SIG-M5 (cell line): ENCODE measurements around the gene SERGEF.

Experiments used
- DNase-seq: peaks from one replicate; lab custom pipeline; 2025; lab: John Stamatoyannopoulos, UW

SERGEF gene

DNA sequence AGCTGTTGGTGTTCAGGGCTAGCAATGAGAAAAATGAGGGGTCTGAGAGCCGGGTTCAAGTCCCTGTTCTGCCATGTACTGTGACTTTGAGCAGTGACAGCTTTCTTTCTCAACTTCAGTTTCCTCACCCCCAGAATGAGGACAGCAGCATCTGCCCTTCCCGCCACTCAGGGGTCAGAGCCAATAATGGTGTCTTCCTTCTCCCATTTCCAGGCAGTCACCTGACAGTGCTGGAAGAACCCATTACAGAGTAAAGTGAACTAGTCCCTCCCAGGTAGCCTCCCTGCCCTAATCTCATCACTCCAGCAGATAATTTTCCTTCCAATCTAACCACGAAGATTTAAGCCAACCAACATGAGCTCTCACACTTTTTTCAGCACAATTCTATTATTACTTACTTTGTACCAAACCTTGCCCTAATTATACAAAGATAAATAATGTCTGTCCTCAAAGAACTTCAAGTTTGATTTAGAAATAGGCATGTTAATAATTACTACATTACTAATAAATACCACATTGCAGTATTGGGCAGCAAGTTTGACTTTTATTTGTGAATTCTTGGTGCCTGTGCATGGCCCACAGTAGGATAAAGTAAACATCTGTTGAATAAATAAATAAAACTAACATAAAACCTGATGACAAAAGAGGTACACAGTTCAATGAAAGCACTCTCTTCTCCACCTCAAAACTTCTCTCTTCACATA is 61.0 kb downstream of the SERGEF start:
- DNase-seq = no peak

DNA sequence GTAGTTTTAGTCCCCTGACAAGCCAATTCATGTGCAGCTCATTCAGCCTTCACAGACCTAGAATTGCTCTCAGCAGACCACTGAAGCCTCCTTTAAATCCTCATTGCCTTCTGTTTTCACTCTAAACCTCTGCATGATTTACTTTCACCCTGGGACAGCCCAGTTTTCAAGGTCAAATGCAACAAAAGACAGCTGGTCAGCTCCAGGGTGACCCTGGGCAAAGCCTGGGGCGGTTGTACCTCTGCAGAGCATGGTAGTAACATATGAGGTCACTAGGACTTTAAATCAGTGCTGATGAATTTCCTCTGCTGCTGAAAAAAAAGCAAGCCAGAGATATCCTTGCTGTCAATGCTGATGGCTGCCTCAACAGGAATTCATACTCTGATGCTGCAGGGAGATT is 62.2 kb downstream of the SERGEF start:
- no peak for DNase-seq

GRCh38 chr11:17948296-17948695 is 64.6 kb downstream of the SERGEF start:
- no peak for DNase-seq

DNA sequence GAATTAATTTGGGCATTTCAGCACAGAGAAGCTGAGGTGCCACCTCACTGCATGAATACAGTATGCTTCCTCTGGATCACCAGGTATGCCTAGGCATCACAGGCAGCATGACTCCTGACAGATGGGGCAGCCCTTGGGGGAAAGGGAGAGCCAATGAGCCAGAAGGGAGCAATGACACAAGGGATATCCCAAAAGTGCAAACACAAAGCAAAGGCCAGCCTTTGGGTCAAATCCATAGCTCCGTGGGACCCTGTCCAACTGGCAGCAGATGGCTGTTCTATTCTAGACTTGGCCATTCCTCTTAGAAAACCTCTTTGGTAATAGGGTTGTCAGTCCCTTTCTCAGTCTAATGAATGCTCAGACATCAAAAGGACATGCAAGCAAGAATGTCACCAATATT is 73.3 kb downstream of the SERGEF start:
- no peak for DNase-seq

GRCh38 chr11:17936790-17937189 is 76.1 kb downstream of the SERGEF start:
- no peak for DNase-seq

GRCh38 chr11:17934194-17934593 is 78.7 kb downstream of the SERGEF start:
- DNase-seq = no peak

- DNase-seq = no peak
Measured at GRCh38 chr11:17933708-17934107, 79.1 kb downstream of the SERGEF start.

- DNase-seq = no peak
Measured at GRCh38 chr11:17932472-17932871, 80.4 kb downstream of the SERGEF start.

GRCh38 chr11:17931595-17931994 is 81.3 kb downstream of the SERGEF start:
- DNase-seq = no peak

DNA sequence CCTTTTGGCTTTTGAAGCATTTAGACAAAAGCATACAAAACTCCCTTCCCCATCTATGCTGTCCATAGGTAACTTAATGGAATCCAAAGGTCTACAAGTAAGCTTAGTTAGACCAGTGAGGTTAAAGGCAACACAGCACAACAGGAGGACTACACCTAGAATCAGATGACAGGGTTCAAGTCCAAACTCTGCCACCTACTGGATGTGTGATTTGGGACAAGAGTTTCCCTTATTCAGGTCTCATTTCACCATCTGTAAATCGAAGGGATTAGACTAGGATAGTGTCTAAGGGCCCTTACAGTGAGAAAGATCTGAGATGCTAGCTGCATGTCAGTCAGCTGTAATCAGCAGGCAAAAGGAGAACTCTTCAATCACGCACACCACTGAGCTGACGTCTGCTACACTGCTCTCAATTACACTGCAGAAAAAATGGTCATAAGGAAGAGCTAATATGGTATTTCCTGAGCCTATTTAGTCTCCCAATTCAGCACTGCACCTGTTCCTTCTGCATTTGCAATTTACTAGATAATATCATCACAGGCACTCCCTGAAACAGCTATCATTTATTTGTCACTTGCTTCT is 82.2 kb downstream of the SERGEF start:
- no peak for DNase-seq

GRCh38 chr11:17929171-17929570 is 83.7 kb downstream of the SERGEF start:
- DNase-seq = no peak

GRCh38 chr11:17927681-17928343 is 85.0 kb downstream of the SERGEF start:
- no peak for DNase-seq

GRCh38 chr11:17927041-17927440 is 85.8 kb downstream of the SERGEF start:
- no peak for DNase-seq

GRCh38 chr11:17924713-17925112 is 88.1 kb downstream of the SERGEF start:
- DNase-seq = no peak

DNA sequence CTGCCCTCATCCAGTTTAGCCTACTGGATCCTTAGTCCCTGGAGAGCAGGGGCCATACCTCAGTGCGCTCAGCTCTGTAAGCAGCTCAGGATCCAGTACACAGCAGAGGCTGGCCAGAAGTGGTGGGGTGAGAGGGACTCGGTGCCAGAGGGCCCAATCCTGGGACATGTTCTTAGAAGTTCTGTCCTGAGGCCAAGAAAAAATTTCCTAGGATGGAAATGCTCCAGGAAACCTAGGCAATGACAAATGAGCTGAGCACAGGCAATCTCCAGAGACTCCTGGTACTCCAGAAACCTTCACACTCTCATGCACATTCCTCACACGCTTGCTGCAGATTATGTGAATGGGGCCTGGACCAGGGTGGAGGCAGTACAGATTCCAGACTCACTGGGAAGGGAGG is 89.6 kb downstream of the SERGEF start:
- no peak for DNase-seq

DNA sequence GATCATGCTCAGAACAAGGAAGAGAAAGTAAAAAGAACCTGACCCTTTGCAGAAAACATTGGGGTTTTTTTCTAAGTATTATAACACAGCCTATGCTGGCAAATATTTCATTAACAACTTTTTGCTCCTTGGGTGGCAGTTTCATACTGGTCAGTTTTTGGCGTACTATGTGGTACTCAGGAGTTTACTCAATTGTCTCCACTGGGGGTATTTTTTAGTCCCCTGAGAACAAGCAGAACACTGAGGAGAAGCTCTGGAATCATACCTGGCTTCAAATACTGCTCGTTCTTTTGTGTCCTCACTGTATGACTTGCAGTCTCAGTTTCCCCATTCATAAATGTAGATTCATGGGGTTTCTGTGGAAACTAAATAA is 90.4 kb downstream of the SERGEF start:
- DNase-seq = no peak

DNA sequence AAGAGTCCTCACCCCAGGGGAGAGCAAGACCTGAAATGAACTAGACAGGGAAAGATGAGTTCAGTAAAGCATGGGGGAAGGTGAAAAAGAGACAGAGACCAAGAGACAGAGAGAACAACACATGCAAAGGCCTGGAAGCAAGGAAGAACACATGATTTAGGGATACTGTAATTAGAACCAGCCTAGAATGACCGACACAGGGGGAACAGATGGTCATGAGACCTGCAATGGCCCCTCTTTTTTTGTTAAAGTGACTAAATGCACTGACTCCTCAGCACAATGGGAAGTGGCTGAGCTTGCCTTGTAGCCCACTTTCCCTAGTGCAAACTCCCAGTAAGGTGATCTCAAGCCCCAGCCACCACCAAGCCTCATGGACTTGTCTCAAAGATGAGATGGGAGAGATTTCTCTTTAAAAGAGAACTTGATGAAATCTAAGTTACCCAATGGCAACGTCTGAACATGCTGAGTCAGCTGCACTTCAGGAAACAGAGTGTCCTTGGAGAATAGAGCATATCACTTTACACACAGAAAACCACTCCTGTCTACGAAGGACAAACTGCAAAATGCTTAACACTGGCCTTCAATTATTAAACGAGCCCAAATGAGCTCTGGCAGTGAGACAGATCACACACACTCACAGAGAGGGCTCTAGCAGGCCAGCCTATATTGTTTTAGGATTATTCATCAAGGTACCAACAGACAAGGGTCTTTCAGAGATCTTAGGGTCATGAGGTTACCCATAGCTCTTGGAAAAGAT is 91.0 kb downstream of the SERGEF start:
- no peak for DNase-seq

DNA sequence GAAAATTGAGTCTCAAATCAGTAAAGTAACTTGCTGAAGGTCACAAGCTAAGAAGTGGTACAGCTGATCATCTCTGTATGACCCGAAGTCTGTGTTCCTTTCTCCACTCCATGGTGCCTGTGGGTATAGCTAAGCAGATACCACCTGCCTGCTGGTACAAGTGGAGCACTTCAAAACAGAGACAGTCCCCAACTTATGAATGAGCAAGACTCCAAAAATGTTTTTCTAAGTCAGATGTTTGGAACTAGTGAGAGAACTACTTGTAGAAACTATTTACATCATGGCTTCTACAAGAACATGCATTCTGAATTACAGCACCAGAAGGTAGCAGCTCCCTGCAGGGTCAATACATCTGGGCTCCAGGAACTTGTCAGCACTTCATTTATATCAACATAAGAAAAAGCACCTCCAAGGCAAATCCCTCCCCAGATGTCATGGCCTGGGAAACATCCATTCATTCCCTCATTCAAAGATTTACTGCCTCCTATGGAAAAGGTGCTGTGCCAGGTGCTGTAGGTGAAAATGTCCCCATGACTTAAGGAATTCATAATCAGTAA is 94.7 kb downstream of the SERGEF start:
- no peak for DNase-seq

GRCh38 chr11:17917556-17917955 is 95.3 kb downstream of the SERGEF start:
- no peak for DNase-seq

- no peak for DNase-seq
Measured at GRCh38 chr11:17915500-17916143, 97.2 kb downstream of the SERGEF start.

- no peak for DNase-seq
Measured at GRCh38 chr11:17914957-17915356, 97.9 kb downstream of the SERGEF start.

GRCh38 chr11:17907046-17907445 is 105.8 kb downstream of the SERGEF start:
- no peak for DNase-seq
